GM21367 (cell line): Measurements from ENCODE around the gene EYS.
"Not testable (repeated sequence)": the region's sequence is repeated elsewhere in the genome, so short reads cannot be mapped to it uniquely, and the experiment has no call there.

Experiments
- ATAC-seq: cut with Tn5 transposase; IDR thresholded peaks from one replicate; pipeline ENCODE4 v1.9.1; 2021; ENCODE audit not compliant: unreplicated experiment

The EYS gene

GRCh38 chr6:65637289-65638046 is 69.6 kb downstream of the EYS start:
- ATAC-seq, result no peak

GRCh38 chr6:65633501-65633900 is 73.5 kb downstream of the EYS start:
- ATAC-seq, result no peak

GRCh38 chr6:65631711-65632110 is 75.3 kb downstream of the EYS start:
- ATAC-seq, result no peak

- ATAC-seq, result not testable (repeated sequence)
Observed at GRCh38 chr6:65627434-65627999, 79.5 kb downstream of the EYS start.

GRCh38 chr6:65627015-65627414 is 80.0 kb downstream of the EYS start:
- no peak for ATAC-seq

GRCh38 chr6:65623566-65623965 is 83.5 kb downstream of the EYS start:
- ATAC-seq, result no peak

GRCh38 chr6:65610746-65611145 is 96.3 kb downstream of the EYS start:
- no peak for ATAC-seq

- ATAC-seq, result no peak
Observed at GRCh38 chr6:65595540-65595939, 111.5 kb downstream of the EYS start.

GRCh38 chr6:65570340-65570739 is 136.7 kb downstream of the EYS start:
- ATAC-seq, result no peak

- ATAC-seq, result no peak
Observed at GRCh38 chr6:65569505-65569904, 137.5 kb downstream of the EYS start.

GRCh38 chr6:65569056-65569455 is 138.0 kb downstream of the EYS start:
- ATAC-seq, result not testable (repeated sequence)

GRCh38 chr6:65566117-65566516 is 140.9 kb downstream of the EYS start:
- no peak for ATAC-seq

GRCh38 chr6:65558071-65558470 is 149.0 kb downstream of the EYS start:
- no peak for ATAC-seq

- ATAC-seq, result no peak
Observed at GRCh38 chr6:65557224-65557623, 149.8 kb downstream of the EYS start.

GRCh38 chr6:65546894-65547293 is 160.1 kb downstream of the EYS start:
- ATAC-seq, result no peak

- ATAC-seq, result no peak
Observed at GRCh38 chr6:65545920-65546319, 161.1 kb downstream of the EYS start.

GRCh38 chr6:65538644-65539043 is 168.4 kb downstream of the EYS start:
- no peak for ATAC-seq

GRCh38 chr6:65537600-65537999 is 169.4 kb downstream of the EYS start:
- ATAC-seq, result no peak

- ATAC-seq, result no peak
Observed at GRCh38 chr6:65531533-65531932, 175.5 kb downstream of the EYS start.

GRCh38 chr6:65524232-65524631 is 182.8 kb downstream of the EYS start:
- ATAC-seq, result no peak

- ATAC-seq, result no peak
Observed at GRCh38 chr6:65505736-65506135, 201.3 kb downstream of the EYS start.

GRCh38 chr6:65501045-65501444 is 206.0 kb downstream of the EYS start:
- no peak for ATAC-seq

- not testable (repeated sequence) for ATAC-seq
Observed at GRCh38 chr6:65483652-65484051, 223.4 kb downstream of the EYS start.
